NB4 (cell line): ENCODE results near the gene MTOR.
A peak's percentile ranks its signal among the peaks of the same experiment; 100 is the strongest.

Experiments
- DNase-seq: peaks from one replicate; pipeline ENCODE4 v3.0.0; 2010; ENCODE audit warnings: low read depth
- H3K4me3 ChIP-seq: one replicate; pipeline ENCODE4 v1.5.1; 2011; ENCODE audit warnings: mild to moderate bottlenecking, low read depth, low read length, moderate library complexity
- CTCF ChIP-seq: IDR thresholded peaks from one replicate; pipeline ENCODE4 v1.5.1; 2012; ENCODE audit warnings: low read depth, low read length
- MYC ChIP-seq: IDR thresholded peaks from 2 replicates; pipeline ENCODE4 v1.6.1; 2011; ENCODE audit warnings: low read depth, low read length
- POLR2A ChIP-seq: IDR thresholded peaks from 2 replicates; pipeline ENCODE4 v1.6.1; 2011; ENCODE audit warnings: mild to moderate bottlenecking; ENCODE audit not compliant: insufficient read length; ENCODE audit errors: extremely low read depth
- TF ChIP-seq, protein P1 (sequence below): IDR thresholded peaks from 2 replicates; pipeline ENCODE4 v1.6.1; 2011; ENCODE audit warnings: low read depth, low read length

The MTOR gene

DNA sequence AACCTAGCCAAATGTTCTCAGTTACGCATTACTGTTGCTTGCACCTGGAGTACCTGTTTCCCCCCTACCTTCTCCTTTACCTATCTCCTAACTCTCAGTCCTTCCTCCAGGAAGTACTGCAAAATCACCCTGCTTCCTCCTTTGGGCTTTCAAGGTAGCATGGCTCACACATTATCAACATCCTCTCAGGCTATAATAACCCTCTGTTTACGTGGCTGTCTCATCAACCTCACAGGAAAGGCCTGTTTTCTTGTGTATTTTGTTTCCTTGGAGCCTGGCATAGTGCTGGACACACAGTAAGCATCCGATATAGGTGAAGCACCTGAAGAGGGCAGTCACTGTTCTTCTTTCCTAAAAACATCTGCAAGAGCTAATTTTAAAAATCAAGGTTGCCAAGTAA lies 105.9 kb downstream of the MTOR start:
- no peak for TF ChIP-seq POLR2A
- TF ChIP-seq, protein P1, sequence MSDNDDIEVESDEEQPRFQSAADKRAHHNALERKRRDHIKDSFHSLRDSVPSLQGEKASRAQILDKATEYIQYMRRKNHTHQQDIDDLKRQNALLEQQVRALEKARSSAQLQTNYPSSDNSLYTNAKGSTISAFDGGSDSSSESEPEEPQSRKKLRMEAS, result no peak
- TF ChIP-seq MYC, result no peak
- no peak for TF ChIP-seq CTCF
- H3K4me3 ChIP-seq, result no peak overlapping the region
- DNase-seq, result no peak

- DNase-seq, result no peak
- no peak for TF ChIP-seq MYC
- no peak for TF ChIP-seq CTCF
- TF ChIP-seq POLR2A, result no peak
- no peak overlapping the region for H3K4me3 ChIP-seq
Measured at GRCh38 chr1:11153184-11153583, 109.2 kb downstream of the MTOR start.

- TF ChIP-seq MYC (no peak), POLR2A (no peak), CTCF (no peak)
- TF ChIP-seq, protein P1, result no peak
- DNase-seq, result no peak
- H3K4me3 ChIP-seq, result no peak overlapping the region
Measured at GRCh38 chr1:11152755-11153154, 109.6 kb downstream of the MTOR start.

GRCh38 chr1:11151826-11152612 lies 110.3 kb downstream of the MTOR start:
- no peak for DNase-seq
- no peak overlapping the region for H3K4me3 ChIP-seq
- TF ChIP-seq CTCF (no peak), POLR2A (no peak), MYC (no peak)
- TF ChIP-seq, protein P1, result no peak

- TF ChIP-seq CTCF, result no peak
- no peak for TF ChIP-seq POLR2A
- TF ChIP-seq MYC, result no peak
- TF ChIP-seq, protein P1, result no peak
- H3K4me3 ChIP-seq, result no peak overlapping the region
- peak; percentile 20 for DNase-seq
Measured at GRCh38 chr1:11151114-11151513, 111.2 kb downstream of the MTOR start.

DNA sequence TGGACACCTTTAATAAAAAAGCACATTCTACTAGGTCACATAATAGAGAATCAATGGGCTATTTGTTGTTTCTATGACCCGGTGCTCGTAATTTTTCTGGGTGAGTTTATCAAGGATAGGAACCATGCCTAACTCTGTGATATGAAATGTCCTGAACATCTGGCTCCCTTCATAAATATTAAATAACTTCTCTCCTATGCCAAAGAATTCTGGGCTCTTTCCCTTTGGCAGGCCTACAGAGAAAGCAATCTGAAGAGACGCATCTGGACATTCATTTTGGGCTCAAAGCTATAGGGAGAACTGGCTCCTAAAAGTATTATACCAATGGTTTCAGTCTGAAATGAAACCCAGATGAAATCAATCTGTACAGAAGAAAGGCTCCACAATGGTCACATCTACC lies 112.0 kb downstream of the MTOR start:
- H3K4me3 ChIP-seq, result no peak overlapping the region
- DNase-seq, result no peak
- TF ChIP-seq, protein P1, result no peak
- no peak for TF ChIP-seq POLR2A
- TF ChIP-seq CTCF, result no peak
- TF ChIP-seq MYC, result no peak
